DMS114 treated with DMSO at 0.1 percent for 48 hours (cell line): Measurements from ENCODE around the gene G6PC3.

Experiments used
- DNase-seq: peaks from one replicate; lab custom pipeline; 2025; ENCODE audit not compliant: unreplicated experiment; lab: John Stamatoyannopoulos, UW

The G6PC3 gene

GRCh38 chr17:44121997-44122815, 51.7 kb downstream of the G6PC3 start:
- no peak for DNase-seq

- DNase-seq, result no peak
These were observed 52.4 kb downstream of the G6PC3 start for GRCh38 chr17:44122816-44123355.

GRCh38 chr17:44123356-44124117, 53.0 kb downstream of the G6PC3 start, which contains the start of gene HDAC5:
Gene HDAC5, minus strand, starts transcription at chr17:44123641. Its CDS starts 6,126 bp downstream, at chr17:44117515.
- DNase-seq, result peak; percentile 86

GRCh38 chr17:44124118-44124438, 53.5 kb downstream of the G6PC3 start:
- no peak for DNase-seq
